ENCODE measurements around the gene PRKN.
"Not testable (repeated sequence)": the region's sequence is repeated elsewhere in the genome, so short reads cannot be mapped to it uniquely, and the experiment has no call there.

PRKN gene

DNA sequence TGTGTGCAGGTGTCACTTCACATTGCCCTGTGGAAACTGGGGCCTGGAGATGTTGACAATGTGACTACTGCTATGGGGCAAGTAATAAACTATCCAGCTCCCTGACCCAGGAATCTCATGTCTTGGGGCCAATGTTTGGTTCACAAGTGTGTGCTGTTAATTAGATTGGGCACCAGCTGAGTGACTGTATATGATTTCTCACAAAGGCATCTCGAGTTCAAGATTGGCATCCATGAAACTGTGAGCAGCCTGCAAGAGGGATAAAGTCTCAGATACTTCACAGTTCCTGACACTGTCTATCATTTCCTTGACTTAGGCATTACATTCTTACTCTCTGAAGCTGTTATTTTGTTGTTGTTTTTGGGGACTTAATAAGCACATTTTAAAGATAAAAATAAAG, 264.0 kb downstream of the PRKN start:
- no peak for DNase-seq (ENCODE audit: low read depth in 3 of 3, low spot score in 1 of 3)

DNA sequence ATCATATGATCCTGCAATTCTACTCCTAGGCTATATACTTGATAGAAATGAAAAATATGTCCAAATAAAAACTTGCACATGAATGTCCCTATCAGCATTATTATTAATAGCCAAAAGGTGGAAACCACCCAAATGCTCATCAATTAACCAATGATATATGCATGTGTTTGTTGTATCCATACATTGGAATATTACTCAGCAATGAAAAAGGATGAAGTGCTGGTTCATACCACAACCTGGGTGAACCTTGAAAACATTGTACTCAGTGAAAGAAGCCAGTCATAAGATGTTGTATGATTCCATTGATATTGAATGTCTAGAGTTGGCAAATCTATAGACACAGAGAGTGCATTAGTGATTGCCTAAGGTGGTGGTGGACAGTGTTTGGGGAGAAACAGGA, 267.6 kb downstream of the PRKN start:
- no peak for DNase-seq (ENCODE audit: low read depth in 3 of 3, low spot score in 1 of 3)

DNA sequence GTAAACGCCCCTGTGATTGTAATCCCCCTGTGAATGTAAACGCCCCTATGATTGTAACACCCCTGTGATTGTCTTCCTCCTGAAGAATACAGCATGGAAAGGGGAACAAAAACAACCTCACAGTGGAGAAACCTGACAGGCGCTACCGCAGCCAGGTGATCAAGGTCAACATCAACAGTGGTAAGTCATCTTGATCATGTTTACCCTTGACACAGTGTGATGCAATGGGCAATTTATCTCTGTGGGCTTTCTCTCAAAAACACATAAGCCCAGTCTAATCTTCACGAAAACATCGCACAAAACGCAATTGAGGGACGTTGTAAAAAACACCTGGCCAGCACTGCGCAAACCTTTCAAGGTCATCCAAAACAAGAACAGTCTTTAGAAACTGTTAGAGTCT, 277.2 kb downstream of the PRKN start:
- DNase-seq (ENCODE audit: low read depth in 3 of 3, low spot score in 1 of 3), result no peak

DNA sequence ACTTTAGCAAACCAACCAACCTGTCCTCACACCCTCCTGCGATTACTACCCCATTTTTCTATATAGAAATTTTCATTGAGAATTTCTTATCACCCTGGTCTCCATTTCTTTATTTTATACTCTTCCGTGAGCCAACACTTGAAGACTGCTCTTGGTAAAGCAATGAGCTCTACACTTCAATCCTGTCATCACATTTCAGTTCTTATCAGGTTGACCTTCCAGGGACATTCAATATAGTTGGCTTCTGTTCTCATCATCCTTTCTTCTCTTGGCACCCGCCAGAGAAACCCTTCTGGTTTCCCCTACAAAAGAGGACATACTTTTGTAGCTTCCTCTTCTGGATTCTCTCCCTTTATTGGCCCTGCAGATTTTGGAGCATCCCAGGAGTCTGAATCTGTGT, 279.3 kb downstream of the PRKN start:
- no peak for DNase-seq (ENCODE audit: low read depth in 3 of 3, low spot score in 1 of 3)

DNA sequence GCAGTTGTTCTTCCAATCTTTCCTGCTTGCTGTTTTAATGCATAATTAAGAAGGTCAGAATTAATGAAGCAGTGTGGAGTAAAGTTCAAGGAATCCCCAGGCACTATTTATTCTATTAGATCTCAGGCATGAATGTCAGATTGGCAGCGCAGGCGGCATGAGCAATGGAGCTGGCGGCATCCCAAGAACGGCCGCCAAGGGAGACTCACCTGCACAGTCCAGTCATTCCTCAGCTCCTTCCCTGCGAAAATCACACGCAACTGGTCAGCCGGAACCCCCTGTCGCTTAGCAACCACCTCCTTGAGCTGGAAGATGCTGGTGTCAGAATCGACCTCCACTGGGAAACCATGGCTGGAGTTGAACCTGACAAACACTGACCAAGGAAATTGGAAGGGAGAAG, 284.5 kb downstream of the PRKN start:
- no peak for DNase-seq (ENCODE audit: low read depth in 3 of 3, low spot score in 1 of 3)

DNA sequence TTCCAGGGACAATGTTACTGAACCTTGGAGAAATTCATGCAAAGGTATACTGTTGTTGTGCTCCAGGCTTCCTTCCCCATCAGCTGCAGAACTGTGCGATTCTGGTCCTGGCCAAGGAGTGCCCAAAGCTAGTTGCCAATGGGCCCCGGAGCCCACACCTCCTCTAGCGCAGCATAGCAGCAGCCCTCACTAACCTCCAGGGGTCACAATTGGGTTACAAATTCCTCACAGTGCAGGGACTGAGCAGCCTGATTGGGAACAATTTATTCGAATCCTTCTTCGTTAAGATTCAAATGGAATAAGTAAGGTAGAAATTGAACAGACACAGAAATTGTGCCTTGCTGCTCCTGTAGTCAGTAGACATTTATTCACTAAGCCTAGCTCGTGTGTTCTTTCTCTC, 284.9 kb downstream of the PRKN start:
- no peak for DNase-seq (ENCODE audit: low read depth in 3 of 3, low spot score in 1 of 3)

DNA sequence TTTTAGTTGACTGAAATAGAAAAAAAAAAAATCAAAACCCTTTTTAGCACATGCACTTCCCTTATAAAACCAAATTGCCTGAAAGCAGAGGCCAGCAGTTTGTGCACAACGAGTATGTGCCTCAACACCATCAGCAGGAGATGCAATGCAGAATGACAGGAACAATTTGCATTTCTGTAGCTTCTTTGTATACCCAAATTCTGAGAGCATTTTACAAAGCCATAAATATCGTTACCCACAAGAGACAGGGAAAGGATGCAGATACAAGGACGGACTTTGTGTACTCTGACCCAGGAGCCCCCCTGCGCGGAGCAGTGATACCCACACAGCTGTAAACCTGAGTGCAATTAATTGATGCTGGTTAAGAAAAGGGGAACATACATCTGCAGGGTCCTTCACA, 285.6 kb downstream of the PRKN start:
- DNase-seq (ENCODE audit: low read depth in 3 of 3, low spot score in 1 of 3), result no peak

DNA sequence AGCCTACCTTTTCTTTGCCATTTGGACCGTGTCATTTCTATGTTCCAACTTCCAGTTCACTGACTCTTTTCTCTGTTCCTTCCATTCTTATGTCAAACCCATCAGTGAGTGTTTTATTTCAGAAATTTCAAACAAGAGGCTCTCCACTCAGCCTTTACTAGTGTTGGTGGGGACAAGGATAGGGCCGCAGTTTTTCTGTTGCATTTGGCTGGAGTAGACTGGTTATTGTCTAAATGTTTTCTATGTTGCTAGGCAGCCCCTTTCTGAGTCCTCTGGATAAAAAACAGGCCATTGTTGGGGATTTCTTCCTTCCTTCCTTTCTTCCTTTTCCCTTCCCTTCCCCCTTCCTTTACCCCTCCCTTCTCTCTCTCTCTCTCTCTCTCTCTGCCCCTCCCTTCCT, 288.6 kb downstream of the PRKN start:
- no peak for DNase-seq (ENCODE audit: low read depth in 3 of 3, low spot score in 1 of 3)

DNA sequence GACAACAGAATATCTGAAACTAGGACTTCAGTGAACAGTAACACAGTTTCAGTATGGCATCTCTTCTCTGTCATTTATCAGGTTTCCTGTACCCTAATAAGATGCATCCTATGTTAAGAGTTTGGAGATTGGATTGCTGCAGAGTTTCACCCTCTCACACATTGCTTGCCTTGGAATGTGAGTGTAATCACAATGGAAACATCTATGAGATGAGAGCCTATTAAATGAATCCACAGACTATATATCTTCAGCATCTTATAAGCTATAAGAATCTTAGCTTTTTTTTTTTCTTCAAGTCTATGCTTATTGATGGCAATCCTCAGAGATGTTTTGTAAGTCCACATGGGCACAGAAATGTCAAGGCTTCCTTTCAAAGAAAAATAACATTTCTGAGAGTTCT, 292.5 kb downstream of the PRKN start:
- DNase-seq (ENCODE audit: low read depth in 3 of 3, low spot score in 1 of 3), result no peak

DNA sequence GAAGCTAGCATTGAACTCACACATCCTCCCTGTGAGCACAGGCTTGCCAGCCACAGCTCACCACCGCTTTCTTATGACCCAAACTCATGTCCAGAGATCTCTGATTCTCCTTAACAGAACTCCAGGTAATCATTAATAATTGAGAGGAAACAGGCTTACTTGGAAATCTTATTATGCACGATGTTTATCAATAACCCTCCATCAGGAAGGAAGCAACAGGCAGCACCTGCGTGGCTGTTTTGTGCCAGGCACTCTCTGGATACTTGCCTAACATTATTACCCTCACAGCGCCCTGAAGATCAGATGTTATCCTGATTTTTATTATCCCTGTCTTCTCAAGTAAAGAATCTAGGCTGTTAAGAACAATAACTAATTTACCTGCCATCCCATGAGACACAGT, 306.6 kb downstream of the PRKN start:
- DNase-seq (ENCODE audit: low read depth in 3 of 3, low spot score in 1 of 3), result no peak

DNA sequence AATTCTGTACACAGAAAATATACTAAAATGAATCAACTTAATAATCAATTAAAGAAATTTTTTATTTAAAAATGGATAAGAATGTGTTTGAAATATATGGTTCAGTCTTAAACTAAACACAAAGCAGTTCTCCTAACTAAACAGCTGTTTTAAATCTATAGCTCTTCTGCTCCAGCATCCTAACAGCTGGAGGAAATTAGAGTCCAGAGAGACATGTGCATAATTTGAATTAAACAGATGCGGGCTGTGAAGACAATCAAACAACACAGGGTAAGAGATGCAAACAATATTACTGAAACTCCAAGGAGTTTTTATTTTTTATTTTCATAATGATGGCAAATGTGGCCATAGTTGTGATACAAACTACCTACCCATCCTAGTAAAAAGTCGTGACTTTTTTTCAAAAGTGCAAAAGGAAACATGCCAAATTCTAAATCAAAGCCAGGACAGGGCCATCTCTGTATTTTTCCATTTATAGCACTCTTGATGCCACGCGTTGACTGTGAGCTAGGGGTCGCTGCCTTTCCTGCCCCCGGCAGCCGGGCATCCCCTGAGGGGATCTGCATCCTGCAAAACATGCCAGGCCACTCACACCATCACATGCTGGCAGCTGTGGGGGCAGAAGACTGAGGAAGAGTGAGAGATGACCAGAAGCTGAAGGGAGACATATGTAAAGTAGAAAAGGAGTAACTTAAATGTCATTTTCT, 310.6 kb downstream of the PRKN start:
- DNase-seq (ENCODE audit: low read depth in 3 of 3, low spot score in 1 of 3), result no peak

DNA sequence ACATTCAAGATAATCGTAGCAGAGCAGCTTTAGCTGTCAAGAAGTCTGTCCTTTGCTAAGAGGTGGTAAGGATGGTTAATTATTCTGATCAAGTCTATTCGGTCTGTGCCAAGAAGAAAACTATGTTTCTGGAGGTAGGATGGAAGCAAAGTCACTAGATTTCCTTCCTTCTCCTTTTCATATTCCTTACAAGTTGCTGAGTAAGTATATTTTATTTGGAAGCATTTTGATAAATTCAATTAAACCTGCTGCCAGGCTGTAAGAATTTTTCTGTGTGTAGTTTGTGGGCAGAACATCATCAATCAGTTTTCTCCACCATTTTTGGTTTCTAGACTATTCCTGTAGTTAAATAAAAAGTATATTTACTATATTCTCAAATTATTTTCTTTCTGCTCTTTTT, 311.3 kb downstream of the PRKN start:
- DNase-seq (ENCODE audit: low read depth in 3 of 3, low spot score in 1 of 3), result no peak

DNA sequence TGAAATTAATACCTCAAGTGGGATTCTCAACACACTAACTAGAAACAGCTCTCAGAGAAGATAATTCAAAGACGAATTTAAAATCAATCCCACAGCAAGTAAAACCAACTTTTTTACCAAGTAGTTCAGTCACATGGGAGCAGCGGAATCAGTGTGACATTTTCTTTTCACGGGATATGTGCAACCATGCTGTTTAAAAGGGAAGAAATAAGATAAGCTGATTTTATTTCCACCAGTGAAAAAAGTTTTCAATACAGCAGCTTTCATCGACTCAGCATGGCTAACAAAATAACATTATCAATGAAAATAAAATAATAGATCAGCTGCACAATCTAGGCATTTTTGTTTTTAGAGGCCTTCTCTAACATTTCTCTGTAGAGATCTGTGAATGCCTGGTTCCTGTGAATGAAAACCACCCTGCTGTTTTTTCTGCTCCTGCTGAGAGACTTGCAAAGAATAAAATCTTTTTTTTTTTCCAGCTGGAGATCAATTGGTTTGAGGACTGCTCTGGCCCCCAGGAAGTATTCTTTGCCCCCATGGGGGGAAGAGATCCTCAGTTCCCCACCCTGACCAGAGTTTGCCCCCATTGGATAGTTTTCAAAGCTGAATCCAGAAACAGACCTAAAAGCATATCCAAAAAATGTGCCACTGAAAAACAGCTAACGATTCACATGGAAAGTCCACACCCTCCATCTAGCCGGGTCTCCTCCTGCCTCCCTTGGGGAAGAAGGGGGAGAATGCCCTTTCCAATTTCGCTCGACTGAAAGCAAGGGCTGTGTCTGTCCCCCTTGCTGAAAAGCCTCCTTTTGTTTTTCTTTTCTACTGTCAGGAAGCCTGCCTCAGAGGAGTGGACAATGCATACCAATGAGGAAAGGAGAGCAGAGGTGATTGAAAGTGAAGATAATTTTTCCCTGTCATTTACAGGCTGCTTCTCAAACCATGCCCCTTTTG, 317.6 kb downstream of the PRKN start:
- no peak for DNase-seq (ENCODE audit: low read depth in 3 of 3, low spot score in 1 of 3)

DNA sequence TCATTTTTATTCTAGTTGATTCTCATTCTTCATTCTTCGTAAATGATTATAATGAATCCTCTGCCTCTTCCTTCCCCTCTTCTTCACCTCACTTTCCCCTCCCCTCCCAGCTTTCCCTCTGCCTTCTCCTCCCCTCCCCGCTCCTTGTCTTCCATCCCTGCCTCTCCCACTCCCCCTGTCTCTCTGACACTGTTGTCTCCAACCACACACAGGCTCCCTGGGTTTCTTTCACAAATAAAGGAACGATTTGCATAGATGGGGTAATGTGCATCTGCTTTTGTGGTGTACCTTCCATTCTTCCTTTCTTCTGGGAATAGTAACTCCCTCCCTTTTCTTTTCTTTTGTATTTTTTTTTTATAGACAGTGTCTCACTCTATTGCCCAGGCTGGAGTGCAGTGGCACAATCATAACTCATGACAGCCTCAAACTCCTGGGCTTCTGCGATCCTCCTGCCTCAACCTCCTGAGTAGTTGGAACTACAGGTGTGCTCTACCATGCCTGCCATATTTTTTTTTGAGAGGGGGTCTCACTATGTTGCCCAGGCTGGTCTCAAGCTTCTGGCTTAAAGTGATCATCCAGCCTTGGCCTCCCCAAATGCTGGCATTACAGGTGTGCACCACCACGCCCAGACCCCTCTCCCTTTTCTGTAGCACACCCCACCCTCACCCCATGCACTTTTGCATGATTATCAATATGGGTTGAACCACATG, 318.6 kb downstream of the PRKN start:
- no peak for DNase-seq (ENCODE audit: low read depth in 3 of 3, low spot score in 1 of 3)

DNA sequence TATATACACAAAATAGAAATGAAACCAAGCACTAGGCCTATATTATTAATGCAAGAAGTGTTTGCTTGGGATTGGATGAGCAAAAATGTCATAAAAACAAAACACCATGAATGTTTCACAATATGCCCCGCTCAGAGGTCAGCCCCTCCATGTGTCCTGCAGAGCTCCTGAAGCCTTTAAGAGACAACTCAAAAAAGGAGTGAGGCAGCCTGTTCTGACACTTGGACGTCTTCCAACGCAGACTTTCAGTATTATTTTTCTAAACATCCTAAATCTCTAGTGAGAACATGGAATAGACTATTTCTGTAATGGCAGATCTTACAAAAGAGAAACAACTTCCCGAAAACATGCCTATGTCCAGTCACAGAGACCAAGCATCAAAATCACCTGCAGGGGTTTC, 322.6 kb downstream of the PRKN start:
- DNase-seq (ENCODE audit: low read depth in 3 of 3, low spot score in 1 of 3), result no peak

DNA sequence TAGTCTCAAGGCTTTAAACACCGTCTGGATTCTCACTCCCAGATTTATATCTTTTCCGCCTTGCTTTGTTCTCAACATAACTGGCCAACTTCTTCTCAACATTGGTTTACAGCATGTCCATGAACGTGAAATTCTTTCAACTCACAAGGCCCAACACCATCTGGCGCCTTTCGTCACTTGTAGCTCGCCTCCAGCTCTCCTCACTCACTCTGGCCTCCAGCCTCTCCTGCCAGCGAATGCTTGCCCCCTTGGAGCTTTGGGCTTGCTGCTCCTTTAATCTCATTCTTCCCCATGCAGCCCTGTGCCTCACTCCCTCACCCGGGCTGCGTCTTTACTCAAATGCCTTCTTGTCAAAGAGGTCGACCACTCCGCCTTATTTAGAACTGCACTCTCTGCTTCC, 324.5 kb downstream of the PRKN start:
- DNase-seq (ENCODE audit: low read depth in 3 of 3, low spot score in 1 of 3), result no peak

DNA sequence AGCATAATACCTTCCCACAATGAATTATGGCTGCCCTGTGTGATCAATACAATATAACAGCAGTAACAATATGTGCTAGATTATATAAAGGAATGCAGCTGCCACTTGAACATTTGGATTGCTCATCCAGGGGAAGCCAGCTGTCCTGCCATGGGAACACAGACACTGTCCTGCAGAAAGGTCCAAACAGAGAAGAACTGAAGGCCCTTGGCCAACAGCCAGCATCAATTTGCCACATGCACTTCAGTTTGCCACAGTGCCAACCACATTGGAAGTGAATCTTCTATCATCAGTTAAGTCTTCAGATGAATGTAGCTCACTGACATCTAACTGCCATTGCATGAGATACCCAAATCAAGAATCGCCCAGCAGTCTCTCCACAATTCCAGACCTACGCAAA, 332.4 kb downstream of the PRKN start:
- no peak for DNase-seq (ENCODE audit: low read depth in 3 of 3, low spot score in 1 of 3)

DNA sequence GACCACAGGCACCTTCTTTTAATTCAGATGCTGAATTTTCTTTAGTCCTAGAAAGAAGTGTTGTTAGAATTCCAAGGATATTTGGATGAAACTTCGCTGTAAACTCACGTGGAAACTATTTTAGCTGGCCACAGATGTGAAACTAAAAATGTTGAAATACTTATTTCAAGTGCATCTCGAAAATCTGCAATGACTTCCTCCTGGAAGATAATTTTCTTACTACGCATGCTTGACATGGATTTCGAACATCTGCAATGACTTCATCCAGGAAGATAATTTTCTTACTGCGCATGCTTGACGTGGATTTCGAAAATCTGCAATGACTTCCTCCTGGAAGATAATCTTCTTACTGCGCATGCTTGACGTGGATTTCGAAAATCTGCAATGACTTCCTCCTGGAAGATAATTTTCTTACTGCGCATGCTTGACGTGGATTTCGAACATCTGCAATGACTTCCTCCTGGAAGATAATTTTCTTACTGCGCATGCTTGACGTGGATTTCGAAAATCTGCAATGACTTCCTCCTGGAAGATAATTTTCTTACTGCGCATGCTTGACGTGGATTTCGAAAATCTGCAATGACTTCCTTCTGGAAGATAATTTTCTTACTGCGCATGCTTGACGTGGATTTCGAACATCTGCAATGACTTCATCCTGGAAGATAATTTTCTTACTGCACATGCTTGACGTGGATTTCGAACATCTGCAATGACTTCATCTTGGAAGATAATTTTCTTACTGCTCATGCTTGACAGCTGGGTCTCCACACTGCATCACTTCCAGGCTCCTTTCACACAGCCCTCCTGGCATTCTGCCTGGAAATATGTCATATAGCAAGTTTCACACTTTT, 336.4 kb downstream of the PRKN start:
- not testable (repeated sequence) for DNase-seq (ENCODE audit: low read depth in 3 of 3, low spot score in 1 of 3)

DNA sequence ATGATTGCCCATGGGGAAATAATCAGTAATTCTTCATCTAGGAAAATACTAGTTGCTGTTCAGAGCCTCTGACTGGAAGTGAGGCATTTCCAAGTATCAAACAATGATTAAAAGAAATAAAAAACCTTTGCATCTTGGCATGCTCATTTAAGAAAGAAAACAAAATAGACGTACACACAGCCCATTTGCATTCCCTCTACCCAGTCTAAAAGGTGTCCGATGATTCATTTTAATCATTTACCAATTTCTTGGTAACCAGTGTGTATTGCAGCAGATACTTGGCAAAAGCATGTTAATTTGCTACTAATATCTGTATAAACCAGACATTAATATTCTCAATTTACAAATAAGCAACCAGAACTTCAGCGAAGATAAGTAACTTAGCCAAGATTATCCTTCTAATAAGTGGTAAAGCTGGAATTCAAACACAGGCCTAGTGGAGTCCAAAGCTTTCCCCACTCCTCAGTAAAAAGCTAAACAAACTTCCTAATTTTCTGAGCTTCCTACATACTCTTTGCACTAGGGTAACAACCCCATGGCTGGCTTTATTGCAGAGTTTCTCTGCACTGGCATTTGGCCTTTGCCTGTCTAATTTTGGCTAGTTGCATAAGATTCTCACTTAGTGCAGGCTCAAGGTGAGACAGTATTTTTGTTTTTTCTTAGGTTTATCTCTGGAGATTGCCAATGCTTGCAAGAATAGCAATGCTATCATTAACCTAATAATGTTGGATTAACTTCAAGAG, 338.1 kb downstream of the PRKN start:
- DNase-seq (ENCODE audit: low read depth in 3 of 3, low spot score in 1 of 3), result no peak

DNA sequence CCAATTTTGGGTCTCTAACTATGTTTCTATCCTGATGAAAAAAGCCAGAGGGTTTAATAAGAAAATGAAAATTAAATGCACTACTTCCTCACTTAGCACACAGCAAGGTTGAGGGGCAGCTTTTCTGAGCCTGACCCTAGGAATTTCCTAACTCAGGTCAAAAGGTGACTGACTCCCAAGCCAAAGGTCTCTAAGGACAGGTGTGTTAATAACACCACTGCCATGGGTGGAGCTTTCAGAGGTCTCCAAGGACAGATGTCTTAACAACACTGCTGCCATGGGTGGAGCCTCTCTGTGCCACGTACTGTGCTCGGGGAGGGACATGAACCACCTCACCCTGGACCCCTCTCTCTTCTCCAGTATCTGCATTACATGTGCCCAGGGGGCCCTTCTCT, 339.2 kb downstream of the PRKN start:
- no peak for DNase-seq (ENCODE audit: low read depth in 3 of 3, low spot score in 1 of 3)

Data from stimulated activated CD4-positive, alpha-beta T cell treated with anti-CD3 and anti-CD28 coated beads, TNF-alpha, amount 100 ng/mL, for 1 hour (primary cell).